GM18517 (cell line): ENCODE measurements around the gene RRP36.
A peak's percentile ranks its signal among the peaks of the same experiment; 100 is the strongest.
"Not testable (repeated sequence)": the region's sequence is repeated elsewhere in the genome, so short reads cannot be mapped to it uniquely, and the experiment has no call there.

ENCODE experiments used
- ATAC-seq: cut with Tn5 transposase; IDR thresholded peaks from one replicate; pipeline ENCODE4 v1.9.1; 2021; ENCODE audit warnings: mild to moderate bottlenecking, moderate library complexity; ENCODE audit not compliant: unreplicated experiment

The RRP36 gene

DNA sequence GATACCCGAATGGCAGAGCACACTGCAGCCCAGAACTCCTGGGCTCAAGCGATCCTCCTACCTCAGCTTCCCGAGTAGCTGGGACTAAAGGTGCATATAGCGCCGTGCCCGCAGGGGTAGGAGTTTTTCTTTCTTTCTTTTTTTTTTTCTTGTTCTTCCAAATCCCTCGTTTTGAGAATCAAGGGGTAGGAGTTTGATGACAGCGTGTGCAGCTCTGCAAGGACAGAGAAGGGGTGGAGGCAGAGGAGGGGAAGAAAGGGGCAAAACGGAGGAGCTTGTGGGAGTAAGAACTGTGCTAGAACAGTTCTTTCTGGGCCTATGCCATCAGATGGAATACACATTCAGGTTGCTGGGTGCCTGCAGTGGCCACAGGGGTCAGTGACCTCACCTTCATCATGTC lies 15.3 kb downstream of the RRP36 start:
- ATAC-seq: no peak

DNA sequence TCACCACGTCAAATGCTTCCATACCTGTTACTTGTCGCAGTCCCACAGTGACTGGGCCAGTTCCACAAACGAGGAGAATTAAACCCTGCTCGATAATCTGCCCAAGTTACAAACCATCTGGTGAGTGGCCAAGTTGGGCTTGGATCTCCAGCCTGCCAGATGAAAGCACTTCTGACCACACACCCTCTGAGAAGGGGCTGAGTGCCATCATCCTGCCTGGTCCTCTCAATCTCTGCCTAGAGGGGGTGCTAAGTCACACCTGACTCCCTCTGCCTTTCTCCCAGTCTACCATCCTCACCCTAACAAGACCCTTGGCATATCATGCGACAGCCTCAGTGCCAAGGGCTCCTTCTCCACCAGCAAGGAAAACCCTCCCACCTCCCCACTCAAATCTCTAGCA lies 15.8 kb downstream of the RRP36 start:
- ATAC-seq: no peak

DNA sequence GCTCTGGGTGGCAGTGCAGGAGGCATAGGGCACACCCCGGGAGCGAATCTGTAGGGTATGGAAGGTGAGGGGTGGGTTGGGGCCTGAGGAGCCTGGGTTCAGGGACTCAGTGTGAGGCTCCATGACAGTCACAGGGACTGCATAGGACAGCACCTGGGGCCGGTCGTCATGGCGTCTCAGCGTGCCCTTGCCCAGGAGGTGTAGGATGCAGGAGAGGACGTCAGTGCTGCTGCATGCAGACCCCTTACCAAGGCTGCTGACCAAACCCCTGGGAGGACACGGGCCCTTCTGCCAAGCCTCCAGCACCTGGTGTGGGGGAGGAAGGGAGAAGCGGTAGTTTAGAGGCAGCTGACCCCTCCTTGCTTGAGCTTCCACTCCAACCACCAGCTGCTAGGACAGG lies 16.3 kb downstream of the RRP36 start:
- ATAC-seq: no peak

DNA sequence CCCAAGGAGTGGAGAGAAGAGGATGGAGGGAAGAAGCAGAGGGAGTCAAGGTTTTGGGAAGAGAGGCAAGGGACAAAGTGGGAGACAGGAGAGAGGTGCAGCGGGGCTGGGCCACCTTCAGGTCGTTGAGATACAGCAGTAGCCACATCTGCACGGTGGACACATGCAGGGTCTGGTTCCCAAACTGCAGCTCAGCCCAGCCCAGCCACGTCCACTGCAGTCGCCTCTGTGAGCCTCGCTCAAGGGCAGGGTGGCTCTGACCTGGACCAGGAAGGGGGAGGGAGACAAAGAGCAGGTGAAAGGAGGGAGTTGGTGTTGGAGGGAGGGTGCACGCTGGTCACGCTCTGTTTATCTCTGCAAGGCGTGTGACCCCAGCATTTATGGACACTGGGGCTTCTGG lies 17.3 kb downstream of the RRP36 start:
- ATAC-seq: no peak

DNA sequence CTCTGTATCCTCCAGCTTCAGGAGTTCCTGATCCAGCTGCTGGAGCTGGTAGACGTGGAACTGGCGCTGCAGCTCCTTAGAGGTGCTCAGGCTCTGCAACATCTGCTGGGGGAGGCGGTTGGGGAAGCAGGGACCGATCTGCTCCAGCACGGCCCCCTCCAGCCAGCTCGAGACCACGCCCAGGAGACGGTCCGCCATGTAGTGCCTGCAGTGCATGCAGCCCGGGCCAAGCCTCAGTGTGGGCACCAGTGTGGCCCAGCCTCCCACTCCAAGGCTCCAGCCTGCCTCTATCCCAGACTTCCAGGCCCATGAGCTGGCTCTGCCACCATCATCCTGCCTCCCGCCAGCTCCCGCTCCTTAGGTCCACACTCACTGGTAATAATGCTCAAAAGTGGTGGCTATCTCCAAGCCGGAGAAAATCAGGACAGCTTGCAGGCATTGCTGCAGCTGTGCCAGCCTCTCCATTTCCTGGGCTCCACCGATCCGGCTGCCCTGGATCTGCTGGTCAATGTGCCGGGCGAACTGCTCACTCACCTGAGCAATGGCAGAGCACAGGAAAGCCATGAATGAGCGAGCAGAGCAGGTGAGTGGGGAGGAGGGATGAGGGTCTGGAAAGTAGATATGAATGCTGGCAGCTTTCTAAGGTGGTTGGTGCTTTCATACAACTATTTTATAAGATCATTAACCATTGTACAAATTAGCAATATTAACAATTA lies 19.3 kb downstream of the RRP36 start:
- no peak for ATAC-seq

DNA sequence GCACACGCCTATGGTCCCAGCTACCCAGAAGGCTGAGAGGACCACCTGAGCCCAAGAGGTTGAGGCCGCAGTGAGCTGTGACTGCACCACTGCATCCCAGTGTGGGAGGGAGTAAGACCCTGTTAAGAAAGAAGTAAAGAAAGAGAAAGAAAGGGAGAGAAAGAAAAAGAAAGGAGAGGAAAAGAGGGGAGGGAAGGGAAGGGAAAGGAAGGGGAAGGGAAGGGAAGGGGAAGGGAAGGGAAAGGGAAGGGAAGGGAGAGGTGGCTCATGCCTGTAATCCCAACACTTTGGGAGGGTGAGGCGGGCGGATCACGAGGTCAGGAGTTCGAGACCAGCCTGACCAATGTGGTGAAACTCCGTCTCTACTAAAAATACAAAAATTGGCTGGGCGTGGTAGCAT lies 20.1 kb downstream of the RRP36 start:
- not testable (repeated sequence) for ATAC-seq

DNA sequence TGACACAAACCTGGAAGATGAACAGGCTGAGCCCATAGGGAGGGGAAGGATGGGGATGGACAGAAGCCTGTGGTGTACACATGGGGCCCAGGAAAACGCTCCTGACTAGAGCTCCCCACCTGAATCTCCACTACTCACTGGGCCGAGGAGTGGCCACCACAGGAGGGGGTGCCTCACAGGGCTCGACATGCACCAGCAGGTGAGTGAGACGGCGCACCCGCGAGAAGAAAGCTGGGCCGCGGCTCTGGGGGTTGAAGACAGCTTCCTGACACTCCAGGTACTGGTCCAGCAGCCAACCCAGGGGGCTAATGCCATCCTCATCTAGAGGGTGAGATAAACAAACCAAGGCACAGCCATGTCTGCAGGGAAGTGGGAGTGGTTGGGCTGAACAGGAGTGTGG lies 21.9 kb downstream of the RRP36 start:
- no peak for ATAC-seq

DNA sequence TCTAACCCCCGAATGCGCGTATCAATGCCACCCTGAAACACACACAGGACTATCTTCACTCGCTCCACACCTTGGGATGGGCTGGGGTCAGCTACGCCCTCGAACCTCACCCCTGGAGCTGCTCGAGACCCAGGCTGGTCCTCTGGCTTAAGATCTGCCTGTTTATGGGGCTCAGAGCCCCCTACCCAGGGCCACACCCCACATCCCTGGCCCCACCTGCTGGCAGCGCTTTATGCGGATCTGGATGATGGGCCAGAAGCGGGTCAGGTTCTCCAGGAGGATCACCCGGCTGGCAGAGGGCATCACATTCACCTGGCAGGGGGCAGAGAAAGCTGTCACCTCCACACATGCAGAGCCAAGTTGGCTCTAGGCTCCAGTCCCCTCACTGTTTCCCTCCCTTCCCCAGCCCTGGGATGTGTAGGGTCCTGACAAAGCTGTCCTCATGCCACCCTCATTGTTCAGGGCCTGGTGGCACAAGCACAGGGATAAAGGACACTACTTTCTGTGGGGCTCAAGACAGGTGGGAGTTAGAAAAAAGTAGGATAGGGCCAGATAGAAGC lies 24.0 kb downstream of the RRP36 start:
- ATAC-seq: no peak

DNA sequence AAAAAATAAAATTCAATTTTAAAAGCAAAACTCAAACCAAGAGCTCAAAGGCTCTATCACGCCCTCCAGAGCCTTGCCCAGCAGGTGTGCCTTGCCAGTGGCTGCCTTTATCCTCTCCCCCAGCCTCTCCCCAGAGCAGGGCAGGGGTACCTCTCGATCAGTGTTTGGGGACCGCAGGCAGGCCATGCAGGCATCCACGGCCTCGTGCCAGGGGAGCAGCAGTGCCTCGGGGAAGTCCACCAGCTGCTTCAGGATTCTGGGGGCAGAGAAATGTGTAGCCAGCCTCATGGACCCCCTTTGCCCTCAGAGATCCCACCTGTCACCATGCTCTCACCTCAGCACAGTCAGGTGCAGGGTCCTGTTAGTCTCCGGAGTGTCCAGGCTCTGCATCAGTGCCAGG lies 26.6 kb downstream of the RRP36 start:
- no peak for ATAC-seq

DNA sequence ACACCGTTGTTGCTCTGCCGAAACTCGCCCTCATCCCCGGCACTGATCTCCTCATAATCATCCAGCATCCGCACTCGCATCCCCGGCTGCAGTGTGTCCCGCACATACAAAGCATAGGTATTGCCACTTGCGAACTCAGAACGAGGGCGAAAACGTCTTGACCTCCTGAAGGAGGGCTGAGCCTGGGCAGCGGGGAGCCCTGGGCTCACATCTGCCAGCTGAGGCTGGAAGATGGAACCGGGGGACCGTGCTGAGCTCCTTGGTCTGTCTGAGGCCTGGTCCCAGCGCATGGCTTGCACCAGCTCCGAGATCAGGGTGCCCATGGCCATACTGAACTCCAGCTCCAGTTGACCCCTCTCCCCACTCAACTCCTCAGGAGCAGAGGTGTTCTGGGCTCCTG lies 29.6 kb downstream of the RRP36 start:
- ATAC-seq: no peak

DNA sequence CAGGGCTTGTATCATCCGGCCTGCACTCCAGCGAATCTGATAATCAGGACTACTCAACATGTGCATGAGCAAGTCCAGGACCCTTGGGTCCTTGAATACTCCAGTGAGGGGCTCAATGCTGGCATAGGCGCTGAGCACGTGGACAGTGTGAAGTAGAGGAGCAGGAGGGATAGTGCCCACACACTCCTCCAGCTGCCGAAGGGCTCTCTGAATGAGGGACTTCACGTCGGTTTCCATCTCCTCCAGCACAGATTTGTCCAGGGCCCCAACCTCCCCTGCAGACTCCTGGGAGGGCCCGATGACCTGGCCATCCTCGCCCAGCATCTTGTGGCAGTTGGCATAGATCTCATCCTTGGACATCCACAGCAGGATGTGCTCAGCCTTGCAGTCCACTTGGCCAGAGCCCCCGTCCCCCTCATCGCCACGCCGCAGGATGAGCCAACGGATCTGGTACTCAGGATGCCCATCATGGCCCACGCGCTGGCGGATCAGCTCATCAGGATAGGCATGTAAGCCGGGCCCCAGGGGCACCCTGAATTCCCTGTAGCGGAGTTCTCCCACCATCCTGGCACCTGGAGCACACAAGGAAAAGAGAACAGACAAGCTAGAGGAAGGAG lies 30.9 kb downstream of the RRP36 start:
- ATAC-seq: no peak

DNA sequence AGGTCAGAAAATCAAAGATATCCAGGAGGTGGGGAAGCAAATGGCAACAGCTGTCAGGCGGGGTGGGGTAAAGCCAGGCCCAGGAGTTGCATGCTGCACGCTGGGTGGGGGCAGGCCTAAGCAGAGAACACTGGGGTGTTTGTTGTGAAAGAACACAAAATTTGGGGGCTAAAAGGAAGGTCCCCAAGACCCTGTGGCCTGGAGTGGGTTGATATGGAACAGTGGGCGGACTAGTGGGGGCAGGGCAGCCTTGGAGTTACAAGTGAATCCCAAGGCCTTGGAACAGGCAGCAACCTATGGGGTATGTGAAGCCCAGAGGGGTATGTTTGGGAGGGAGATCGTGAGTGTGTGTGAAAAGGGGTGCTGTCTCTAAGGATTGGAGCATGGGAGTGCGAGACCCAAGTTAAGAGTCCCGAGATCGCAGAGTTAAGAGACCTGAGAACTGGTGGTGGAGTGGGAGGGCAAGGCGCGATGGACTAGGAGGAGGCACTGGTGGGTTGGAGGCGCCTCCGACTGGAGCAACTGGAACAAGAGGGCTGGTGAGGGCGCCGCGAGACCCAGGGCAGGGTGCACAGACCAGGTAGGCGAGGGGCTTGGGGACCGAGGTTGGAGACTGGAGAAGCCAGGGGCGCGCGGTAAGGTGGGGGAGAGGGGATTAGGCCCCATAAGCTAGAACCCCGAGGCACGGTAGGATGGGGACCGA lies 31.6 kb downstream of the RRP36 start:
- ATAC-seq: no peak

DNA sequence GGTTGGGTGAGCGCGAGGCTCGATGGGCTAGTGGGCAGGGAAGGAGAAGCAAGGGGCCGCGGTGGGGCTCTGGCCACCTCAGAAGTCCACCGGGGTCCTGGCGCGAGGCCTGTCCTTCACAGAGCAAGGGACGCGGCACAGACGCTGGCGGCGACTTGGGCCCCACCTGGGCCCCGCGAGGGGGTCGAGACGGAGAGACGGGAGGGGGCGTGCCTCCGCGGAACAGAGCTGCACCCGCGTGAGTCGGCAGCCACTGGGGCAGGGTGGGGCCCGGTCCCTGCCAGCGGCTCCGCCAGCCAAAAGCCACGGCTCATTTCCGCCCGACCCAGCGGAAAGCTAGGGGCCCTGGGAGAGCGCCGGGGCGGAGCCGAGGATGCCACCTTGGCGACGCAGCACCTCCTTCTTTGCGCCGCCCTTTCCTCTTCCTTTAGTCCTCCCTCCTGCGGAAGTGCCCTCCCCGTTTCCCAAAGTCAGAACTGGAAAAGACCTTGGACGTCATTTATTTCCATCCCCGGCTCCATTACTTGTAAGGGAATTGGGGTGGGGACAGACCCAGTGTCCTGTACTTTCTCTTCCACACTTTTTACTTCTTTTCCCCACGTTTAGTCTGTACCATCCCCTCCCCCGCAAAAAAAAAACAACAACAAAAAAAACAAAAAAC lies 32.3 kb downstream of the RRP36 start, which contains the start of gene CUL7:
Gene CUL7 (minus strand): TSS at position 307 of the 661 bp plus-strand sequence. CDS start 1,063 bp downstream, outside the sequence.
- ATAC-seq: peak; percentile 84

DNA sequence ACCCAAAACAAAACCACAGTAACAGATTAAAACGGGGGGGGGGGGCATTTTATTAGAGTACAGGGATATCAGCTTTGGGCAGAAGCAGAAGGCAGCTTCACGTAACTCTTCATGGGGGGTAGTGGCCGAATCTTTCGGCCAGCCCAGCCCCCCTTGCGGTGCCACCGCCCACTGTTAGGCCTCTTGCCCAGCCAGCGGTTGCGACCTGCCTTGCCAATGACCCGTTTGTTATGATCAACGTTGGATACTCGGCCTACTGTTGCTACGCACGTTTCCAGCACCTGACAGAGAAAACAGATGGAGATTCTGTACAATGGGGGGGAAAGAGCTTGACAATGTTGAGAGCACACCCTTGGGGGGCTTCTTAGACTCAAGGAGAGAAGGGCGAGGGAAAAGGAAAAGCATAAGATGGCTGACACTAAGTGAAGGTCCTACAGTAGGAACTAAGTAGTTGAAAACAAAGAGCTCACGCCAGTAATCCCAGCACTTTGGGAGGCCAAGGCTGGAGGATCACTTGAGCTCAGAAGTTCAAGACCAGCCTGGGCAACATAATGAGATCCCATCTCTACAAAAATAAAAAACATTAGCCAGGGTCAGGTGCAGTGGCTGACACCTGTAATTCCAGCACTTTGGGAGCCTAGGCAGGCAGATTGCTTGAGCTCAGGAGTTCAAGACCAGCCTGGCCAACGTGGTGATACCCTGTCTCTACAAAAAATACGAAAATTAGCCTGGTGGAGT lies 33.0 kb downstream of the RRP36 start:
- no peak for ATAC-seq

DNA sequence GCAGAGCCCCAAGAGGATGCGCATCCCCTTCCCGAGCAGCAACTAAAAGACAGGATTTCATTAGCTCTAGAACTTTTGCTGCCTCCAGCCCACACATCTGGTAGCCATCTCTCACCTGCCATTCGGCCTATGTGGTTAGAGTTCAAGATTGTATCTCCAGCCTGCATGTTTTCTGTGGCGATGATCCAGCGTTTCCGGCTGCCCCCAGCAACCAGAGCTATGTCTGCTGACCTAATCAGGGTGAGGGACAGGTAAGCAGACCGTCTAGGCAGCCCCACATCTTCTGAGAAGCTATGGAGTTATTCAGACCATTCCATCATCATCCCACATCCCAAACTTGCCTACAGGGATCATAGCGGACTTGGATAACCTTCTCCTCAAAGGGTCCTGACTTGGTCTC lies 34.5 kb downstream of the RRP36 start:
- ATAC-seq: no peak

DNA sequence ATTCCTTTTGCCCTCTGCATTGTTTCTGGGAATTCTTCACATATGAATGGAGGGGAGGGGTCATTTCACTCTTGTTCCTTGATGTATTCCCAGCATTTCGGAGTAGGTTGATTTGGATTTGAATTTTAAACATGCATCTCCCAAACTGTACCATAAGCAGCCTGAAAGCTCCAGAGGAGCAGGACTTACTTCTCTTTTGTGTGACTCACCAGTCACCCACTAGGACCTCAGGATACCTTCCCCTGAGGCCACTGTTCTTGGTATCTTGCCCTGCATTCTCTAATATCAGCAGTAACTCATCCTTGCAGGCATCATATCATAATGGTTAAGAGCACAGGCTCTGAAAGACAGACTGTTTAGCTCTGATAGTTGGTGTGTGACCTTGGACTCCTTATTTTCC lies 37.1 kb downstream of the RRP36 start:
- no peak for ATAC-seq

DNA sequence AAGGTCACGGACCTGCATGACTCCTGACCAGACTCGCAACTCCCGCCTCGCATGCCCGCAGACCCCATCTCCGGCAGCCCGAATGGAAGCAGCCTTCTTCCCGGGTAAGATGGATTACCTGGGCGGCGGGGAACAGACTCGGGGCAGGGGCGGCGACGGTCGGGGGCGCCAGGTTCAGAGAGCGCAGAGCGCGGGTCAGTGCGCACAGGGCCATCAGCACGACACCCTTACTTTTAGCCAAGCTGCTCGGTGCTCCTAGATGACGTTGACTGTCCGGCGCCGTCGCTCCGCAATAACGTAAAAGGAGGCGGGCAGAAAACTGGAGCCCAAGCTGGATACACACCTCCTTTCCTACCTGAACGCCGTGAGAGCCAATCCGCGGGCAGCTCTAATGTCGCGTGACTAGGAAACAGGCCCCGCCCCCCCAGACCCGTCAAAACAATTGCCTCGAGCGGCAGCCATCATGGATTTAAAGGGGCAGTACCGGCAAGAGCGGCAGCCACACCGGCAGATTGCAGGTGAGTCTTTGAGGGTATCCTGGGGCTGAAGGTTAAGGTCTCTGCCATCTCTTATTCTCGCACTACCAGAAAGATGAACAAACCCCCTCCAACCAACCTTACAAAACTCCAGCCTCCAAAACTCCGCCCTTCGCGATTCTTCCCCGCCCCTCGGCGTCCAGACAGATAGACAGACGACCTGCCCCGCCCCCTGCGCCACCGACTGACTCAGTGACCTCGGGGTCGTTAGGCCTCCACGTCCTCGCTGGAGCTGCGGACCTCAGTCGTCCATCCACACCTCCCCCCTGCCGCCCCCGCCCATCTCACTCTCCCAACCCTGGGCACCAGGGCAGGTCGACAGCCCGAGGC lies 38.0 kb downstream of the RRP36 start, which contains the start of the genes KLC4 and MRPL2:
Gene KLC4 (plus strand): TSS at position 464 of the 866 bp plus-strand sequence. CDS start 1,705 bp downstream, outside the sequence.
Gene MRPL2 (minus strand): TSS at position 267 of the 866 bp plus-strand sequence. CDS start 53 bp downstream, at position 214.
- peak; percentile 90 for ATAC-seq

DNA sequence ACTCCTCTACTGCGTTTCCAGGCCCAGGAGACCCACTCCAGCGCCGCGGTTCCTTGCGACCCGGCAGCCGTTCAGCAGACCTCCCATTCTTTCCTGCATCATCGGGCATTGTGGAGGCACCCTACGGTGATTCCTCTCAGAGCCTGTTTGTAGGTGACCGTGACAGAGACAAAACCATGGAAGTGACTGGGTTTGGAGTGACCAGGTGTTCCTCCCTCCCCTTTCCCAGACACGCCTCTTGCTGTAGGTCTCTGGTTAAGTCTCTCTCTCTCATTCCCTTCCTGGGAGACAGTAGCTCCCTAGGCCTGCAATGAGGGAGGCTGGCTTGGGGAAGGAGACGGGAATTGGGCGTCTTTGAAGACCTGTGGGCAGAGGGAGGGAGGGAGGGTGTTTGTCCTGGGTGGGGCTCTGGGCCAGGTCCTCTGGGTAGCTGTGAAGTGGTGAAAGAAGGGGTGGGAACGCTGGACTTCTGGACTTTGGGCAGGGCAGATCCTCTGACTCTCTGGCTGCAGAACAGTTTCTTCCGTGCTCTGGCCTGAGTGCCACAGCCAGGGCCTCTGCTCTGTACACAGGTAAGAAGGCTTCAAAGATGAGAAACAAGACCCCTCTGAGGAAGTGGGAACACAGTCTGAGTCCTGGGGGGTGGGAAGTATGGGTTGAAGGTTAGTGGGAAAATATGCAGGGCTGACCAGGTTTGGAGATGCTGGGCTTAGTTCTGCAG lies 38.8 kb downstream of the RRP36 start:
- no peak for ATAC-seq
